ENCODE measurements around the gene AUTS2.

Gene AUTS2

DNA sequence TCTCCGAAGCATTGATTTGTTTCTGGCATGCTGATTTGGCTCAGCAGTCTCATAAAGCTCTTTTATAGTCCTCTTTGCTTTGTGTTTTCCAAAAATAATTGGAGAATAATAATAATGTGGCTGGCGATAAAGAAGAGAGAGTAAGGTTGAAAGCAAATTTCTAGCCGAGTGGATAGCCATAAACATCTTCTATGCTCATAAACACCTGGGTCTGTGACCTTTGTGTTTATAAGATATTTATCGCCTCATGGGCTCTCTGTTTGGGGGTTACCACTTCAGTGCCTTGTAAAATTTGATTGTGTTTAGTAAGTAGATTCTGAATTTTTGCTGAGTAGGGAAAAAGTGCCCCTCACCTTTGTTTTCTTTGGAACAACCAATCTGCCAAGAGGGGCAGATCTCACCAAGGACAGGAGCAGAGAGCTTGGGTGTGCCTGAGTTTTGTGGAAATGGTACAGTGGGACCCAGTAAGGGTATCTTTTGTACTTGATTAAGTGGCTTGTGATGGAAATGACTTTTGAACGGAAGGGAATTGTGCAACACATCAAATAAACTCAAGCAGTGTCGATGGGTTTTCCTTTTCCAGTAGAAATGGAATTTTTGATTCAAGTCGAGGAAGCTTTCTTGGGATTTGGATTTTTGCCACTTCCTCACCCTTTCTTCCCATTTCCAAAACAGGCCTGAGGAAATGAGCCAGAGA, 220.5 kb downstream of the AUTS2 start:
- no peak for DNase-seq (ENCODE audit: low read depth)

GRCh38 chr7:69819333-69819705, 221.0 kb downstream of the AUTS2 start:
- no peak for DNase-seq (ENCODE audit: low read depth)

GRCh38 chr7:69820479-69821192, 222.4 kb downstream of the AUTS2 start:
- no peak for DNase-seq (ENCODE audit: low read depth)

DNA sequence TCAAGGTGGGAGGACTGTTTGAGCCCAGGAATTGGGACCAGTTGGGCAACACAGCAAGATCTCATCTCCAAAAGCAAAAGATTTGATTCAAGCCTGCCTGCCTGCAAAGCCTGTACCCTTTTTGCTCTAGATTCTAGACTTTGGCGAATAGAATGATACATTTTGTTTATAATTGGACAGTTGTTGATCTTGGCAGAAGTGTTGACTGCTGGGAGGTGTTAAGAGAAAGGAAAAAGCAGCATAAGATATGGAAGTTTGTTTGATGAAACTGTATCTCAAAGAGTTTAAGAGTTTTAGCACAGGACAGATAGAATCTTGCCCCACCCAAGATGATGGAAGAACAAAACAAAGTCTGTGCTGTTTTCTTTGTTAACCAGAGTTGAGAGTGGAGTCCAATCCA, 224.1 kb downstream of the AUTS2 start:
- no peak for DNase-seq (ENCODE audit: low read depth)

DNA sequence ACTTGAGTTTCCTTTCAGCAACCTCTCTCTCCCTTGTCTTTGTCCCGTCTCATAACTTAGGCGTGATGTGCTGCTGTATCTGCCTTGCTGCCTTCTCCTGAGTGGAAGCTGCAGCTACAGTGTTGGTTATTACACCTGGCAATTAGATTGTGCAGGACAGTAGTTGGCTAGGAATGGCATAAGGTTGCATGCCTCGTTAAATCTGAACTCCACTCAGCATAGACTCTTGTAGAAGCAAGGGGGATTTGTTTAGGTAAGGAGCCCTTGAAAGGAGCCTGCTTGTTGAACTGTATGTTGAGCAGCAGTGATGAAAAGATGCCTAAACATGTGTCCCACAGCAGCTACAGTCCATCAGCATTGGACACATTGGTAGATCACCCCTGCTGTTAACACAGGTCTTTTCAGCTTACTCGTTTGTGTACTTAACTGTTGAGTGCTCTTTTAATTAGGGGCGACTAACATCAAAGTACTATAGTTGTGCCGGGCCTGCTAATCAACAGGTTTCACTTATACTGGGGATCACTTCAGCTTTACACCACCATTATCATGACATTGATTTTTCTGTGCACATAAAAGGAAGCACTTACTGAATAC, 225.0 kb downstream of the AUTS2 start:
- DNase-seq (ENCODE audit: low read depth): no peak

- DNase-seq (ENCODE audit: low read depth): no peak
Observed at GRCh38 chr7:69825113-69825972, 227.1 kb downstream of the AUTS2 start.

GRCh38 chr7:69826283-69826682, 228.0 kb downstream of the AUTS2 start:
- DNase-seq (ENCODE audit: low read depth): no peak

DNA sequence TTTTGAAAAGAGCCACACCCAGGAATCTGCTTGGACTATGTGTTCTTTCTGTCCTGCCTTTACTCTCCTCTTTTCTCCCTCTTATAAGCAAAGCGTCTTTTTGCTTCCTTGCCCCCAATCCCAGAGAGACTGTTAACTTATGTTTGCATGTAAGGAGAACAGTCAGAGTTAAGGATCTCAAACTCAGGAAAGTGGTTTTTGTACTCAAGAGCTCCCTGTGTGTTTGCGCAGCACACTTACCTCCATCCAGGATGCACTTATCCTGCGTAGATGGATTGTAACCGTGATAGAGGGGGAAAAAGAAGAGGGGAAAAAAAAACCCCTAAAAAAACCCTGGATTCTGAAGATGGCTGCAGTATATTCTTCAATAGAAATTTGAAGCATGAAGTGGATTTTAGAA, 228.9 kb downstream of the AUTS2 start:
- no peak for DNase-seq (ENCODE audit: low read depth)

DNA sequence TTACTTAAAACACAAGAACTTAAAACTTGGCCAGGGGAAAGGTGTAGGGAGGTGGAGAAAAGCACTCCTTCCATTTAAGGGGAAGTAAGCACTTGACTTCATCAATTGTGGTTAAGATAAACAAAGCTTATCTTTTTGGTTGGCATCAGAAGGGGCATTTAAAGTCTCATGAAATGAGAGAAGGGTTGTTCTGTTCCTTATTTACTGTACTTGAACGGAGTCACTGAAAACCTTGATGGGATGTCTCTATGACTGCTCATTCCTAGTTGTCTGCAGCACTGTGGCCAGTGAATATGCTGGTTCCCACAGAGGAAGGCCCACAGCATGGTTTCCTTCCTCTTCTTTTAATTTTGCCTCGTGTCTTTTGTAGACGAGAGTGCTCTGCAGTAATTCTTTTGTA, 229.3 kb downstream of the AUTS2 start:
- DNase-seq (ENCODE audit: low read depth): no peak

DNA sequence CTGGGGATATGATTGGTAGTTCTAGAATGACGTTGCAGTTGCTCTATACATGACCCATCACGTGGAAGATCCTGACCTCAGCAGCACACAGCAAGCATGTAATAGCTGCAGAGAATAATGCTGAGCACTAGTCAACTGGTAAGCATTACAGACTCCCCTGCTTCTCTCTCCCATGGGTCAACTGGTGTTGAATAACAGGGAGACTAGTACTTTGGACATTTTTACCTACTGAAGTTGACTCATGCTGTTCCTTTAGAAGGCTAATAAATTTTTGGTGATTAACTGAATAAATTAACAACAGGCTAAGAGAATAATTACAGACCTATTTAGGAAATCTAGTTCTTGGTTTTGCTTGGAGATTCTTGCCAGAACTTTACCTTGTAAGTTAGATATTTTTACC, 234.1 kb downstream of the AUTS2 start:
- no peak for DNase-seq (ENCODE audit: low read depth)

DNA sequence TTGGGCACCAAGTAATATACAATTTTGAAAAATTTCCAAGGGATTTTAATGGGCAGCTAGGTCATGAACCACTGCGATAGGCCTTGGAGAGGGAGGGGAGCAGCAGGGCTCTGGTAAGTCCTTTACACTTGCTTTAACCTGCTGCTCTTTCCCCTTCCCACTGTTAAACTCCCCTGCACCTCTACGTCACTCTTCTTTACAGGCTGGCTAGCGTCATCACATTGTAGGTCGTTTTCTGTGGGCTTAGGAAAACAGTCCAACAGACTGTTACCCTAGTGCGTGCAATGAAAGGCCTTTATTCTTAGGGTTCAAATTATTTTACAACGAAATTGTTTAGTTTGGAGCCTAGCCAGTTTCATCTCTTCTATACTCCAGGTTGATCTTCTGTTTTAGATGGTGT, 235.7 kb downstream of the AUTS2 start:
- DNase-seq (ENCODE audit: low read depth): no peak

- DNase-seq (ENCODE audit: low read depth): no peak
Observed at GRCh38 chr7:69836702-69837101, 238.4 kb downstream of the AUTS2 start.

- no peak for DNase-seq (ENCODE audit: low read depth)
Observed at GRCh38 chr7:69837387-69838068, 239.3 kb downstream of the AUTS2 start.

DNA sequence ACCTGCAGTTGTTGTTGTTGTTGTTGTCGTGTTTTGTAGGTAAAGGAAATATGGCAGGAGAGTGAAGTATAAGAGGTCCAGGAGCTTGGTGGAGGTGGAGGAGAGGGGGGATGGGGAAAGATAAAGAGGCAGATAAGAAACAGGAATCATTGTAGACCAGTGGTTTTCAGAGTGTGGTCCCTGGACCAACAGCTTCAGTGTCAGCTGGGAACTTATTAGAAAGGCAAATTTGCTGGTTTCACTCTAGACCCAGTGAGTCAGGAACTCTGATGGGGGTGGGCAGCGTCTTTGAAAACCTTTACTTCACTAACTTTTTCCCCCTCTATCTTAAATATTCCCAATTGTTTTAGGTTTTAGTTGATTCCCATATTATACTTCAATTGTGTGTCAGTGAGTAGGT, 241.5 kb downstream of the AUTS2 start:
- no peak for DNase-seq (ENCODE audit: low read depth)

- no peak for DNase-seq (ENCODE audit: low read depth)
Observed at GRCh38 chr7:69840248-69840647, 242.0 kb downstream of the AUTS2 start.

DNA sequence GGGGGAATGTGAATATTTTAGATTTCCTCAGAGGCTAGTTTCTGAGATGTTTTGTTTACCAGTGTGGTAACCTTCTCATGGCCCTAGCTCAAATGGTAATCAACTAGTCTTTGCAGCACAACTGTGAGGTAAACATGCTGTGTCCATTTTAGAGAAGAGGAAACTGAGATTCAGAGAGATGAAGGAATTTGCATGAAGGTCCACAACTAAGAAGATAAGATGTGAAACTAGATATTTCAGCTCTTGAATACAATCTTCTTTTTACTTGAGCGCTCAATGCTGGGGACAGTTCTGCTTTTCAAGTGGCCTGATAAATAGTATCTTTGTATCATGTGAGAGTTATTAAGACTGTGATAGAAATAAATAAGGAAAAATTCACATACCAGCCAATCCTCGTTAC, 245.4 kb downstream of the AUTS2 start:
- no peak for DNase-seq (ENCODE audit: low read depth)

GRCh38 chr7:69844264-69844868, 246.1 kb downstream of the AUTS2 start:
- DNase-seq (ENCODE audit: low read depth): no peak

DNA sequence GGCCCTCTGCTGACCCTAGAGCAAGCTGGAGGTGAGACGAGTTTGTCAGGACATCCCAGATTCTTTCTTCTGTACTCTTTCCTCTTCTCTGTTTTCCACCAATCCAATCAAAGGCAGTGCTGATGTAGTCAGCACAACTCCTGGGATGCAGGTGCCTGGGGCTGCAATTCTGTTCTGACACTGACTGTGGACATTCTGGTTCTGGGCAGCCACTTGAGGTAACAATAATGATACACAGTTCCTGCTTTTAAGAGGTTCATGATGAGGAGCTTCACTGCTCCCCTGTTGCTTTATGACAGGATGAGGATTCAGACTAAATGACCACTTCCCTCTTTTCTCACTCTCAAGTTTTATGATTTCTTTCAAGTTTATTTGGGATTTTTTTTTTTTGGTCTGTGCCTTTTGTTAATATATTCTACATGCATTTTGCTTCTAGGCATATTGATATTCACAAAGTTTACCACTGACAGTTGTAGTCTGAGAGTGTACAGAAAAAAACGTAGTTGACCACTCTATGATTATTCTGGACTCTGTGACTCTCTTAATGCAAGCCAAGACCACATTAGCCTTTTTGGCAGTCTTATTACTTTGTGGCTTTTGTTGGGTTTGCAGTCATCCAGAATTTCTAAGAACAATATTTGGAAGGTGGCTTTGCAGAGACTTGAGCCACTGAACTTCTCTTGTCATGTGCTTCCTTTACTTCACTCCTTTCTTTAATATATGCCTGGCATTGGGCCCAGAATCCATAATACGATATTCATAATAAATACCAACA, 247.6 kb downstream of the AUTS2 start:
- DNase-seq (ENCODE audit: low read depth): no peak

GRCh38 chr7:69847921-69848612, 249.8 kb downstream of the AUTS2 start:
- no peak for DNase-seq (ENCODE audit: low read depth)

- no peak for DNase-seq (ENCODE audit: low read depth)
Observed at GRCh38 chr7:69849268-69849667, 251.0 kb downstream of the AUTS2 start.

Data from stimulated activated CD8-positive, alpha-beta memory T cell treated with anti-CD3 and anti-CD28 coated beads, Interleukin-4, amount 100 ng/mL, for 24 hours (primary cell).